ENCODE data around the gene PHLDA3. TPM values are rescaled to one million over a fixed set of nuclear protein-coding genes. Genes with fewer than 3 reads are reported as not detected.

The PHLDA3 gene
- total RNA-seq, 1 donor from 2014 or later, result 150 TPM

GRCh38 chr1:201465698-201466290 lies 3.2 kb downstream of the PHLDA3 start:
- FAIRE-seq (no peak), DNase-seq (ENCODE audit: low read depth) (no peak)
- peak overlapping the region; percentile 99 for H3K4me2 ChIP-seq (ENCODE audit: low read length)
- H3K36me3 ChIP-seq (ENCODE audit: insufficient read depth, low read length), result peaks cover 13% of the 10 kb centered on the region
- Mint-ChIP-seq H3K27ac (ENCODE audit: unreplicated experiment) (peak overlapping the region; percentile 26), H3K36me3 (ENCODE audit: low read depth, unreplicated experiment) (peaks cover 13% of the 10 kb centered on the region), H3K27me3 (ENCODE audit: low read depth, unreplicated experiment) (no peaks in the 10 kb centered on the region), H3K4me1 (ENCODE audit: low read depth, unreplicated experiment) (peaks cover 49% of the 10 kb centered on the region), H3K9me3 (ENCODE audit: unreplicated experiment) (no peaks in the 10 kb centered on the region), H3K4me3 (ENCODE audit: unreplicated experiment) (peak overlapping the region; percentile 99)
- peaks cover 50% of the 10 kb centered on the region for H3K79me2 ChIP-seq (ENCODE audit: insufficient read depth, low read length)
- peak overlapping the region; percentile 96 for H3K4me3 ChIP-seq (ENCODE audit: insufficient read depth, low read depth, low read length)
- no peak overlapping the region for H3K27ac ChIP-seq (ENCODE audit: low read depth, low read length)
- no peaks in the 10 kb centered on the region for H3K9me3 ChIP-seq (ENCODE audit: insufficient read depth, low read depth, low read length)
- peaks cover 36% of the 10 kb centered on the region for H4K20me1 ChIP-seq (ENCODE audit: insufficient read depth, low read length)
- peaks cover 50% of the 10 kb centered on the region for H3K4me1 ChIP-seq (ENCODE audit: insufficient read depth, low read length)
- H3K9ac ChIP-seq (ENCODE audit: low read length), result peak overlapping the region; percentile 97
- H2AFZ ChIP-seq (ENCODE audit: low read depth, low read length), result no peak overlapping the region
- no peaks in the 10 kb centered on the region for H3K27me3 ChIP-seq (ENCODE audit: insufficient read depth, low read length)
- TF ChIP-seq CTCF (IDR thresholded peaks at IDR 0.05; ENCODE audit: insufficient read depth, low read depth, low read length) (no peak), EZH2 (IDR thresholded peaks at IDR 0.05; ENCODE audit: insufficient read depth, low read length) (no peak)

GRCh38 chr1:201463071-201463552 lies 5.9 kb downstream of the PHLDA3 start:
- Histone ChIP-seq H2AFZ (ENCODE audit: low read depth, low read length) (no peak overlapping the region), H3K4me1 (ENCODE audit: insufficient read depth, low read length) (peaks cover 55% of the 10 kb centered on the region), H3K4me3 (ENCODE audit: insufficient read depth, low read depth, low read length) (no peak overlapping the region), H3K9me3 (ENCODE audit: insufficient read depth, low read depth, low read length) (no peaks in the 10 kb centered on the region), H3K27me3 (ENCODE audit: insufficient read depth, low read length) (no peaks in the 10 kb centered on the region), H4K20me1 (ENCODE audit: insufficient read depth, low read length) (peaks cover 33% of the 10 kb centered on the region), H3K36me3 (ENCODE audit: insufficient read depth, low read length) (peaks cover 13% of the 10 kb centered on the region), H3K9ac (ENCODE audit: low read length) (peak overlapping the region; percentile 87), H3K79me2 (ENCODE audit: insufficient read depth, low read length) (peaks cover 41% of the 10 kb centered on the region), H3K4me2 (ENCODE audit: low read length) (peak overlapping the region; percentile 80), H3K27ac (ENCODE audit: low read depth, low read length) (peak overlapping the region; percentile 99)
- Mint-ChIP-seq H3K4me1 (ENCODE audit: low read depth, unreplicated experiment) (peaks cover 54% of the 10 kb centered on the region), H3K27ac (ENCODE audit: unreplicated experiment) (peak overlapping the region; percentile 97), H3K4me3 (ENCODE audit: unreplicated experiment) (no peak overlapping the region), H3K36me3 (ENCODE audit: low read depth, unreplicated experiment) (peaks cover 13% of the 10 kb centered on the region), H3K27me3 (ENCODE audit: low read depth, unreplicated experiment) (no peaks in the 10 kb centered on the region), H3K9me3 (ENCODE audit: unreplicated experiment) (no peaks in the 10 kb centered on the region)
- TF ChIP-seq EZH2 (IDR thresholded peaks at IDR 0.05; ENCODE audit: insufficient read depth, low read length) (no peak), CTCF (IDR thresholded peaks at IDR 0.05; ENCODE audit: insufficient read depth, low read depth, low read length) (peak; percentile 7)
- FAIRE-seq (peak; percentile 13), DNase-seq (ENCODE audit: low read depth) (no peak)

Data from astrocyte (in vitro differentiated cells and primary cell).